SK-N-SH (cell line): ENCODE results near the gene P2RY10.

Experiments used
- ELF1 ChIP-seq: IDR thresholded peaks from 2 replicates; pipeline ENCODE4 v1.4.0; 2012
- EP300 ChIP-seq, 2 experiments: IDR thresholded peaks; 2 replicates each; pipeline versions ENCODE4 v1.4.0 to v1.6.1; 2012; ENCODE audit warnings: borderline replicate concordance in 1 of 2, low read depth in 1 of 2, low read length in 1 of 2
- EZH2phosphoT487 ChIP-seq: fragments of 200-600 bp; sonication (generic); IDR thresholded peaks from 2 replicates; pipeline ENCODE4 v1.6.1; 2017; ENCODE audit warnings: low read depth, mixed run types, mild to moderate bottlenecking, antibody characterized with exemption, moderate library complexity, borderline replicate concordance
- JUND ChIP-seq: IDR thresholded peaks from 2 replicates; pipeline ENCODE4 v1.4.0; 2012
- POLR2AphosphoS5 ChIP-seq: IDR thresholded peaks from 2 replicates; pipeline ENCODE4 v1.6.1; 2012; ENCODE audit warnings: low read depth, low read length
- RAD21 ChIP-seq: IDR thresholded peaks from 2 replicates; pipeline ENCODE4 v1.6.1; 2012; ENCODE audit warnings: mild to moderate bottlenecking, low read length
- RCOR1 ChIP-seq: fragments of 150-350 bp; IDR thresholded peaks from 2 replicates; pipeline ENCODE4 v1.6.1; 2017; ENCODE audit warnings: antibody characterized with exemption, low read length
- RFX5 ChIP-seq: IDR thresholded peaks from 2 replicates; pipeline ENCODE4 v1.6.1; 2012; ENCODE audit warnings: mild to moderate bottlenecking, improper control_type of control experiment, low read length
- SIN3A ChIP-seq: IDR thresholded peaks from 2 replicates; pipeline ENCODE4 v1.6.1; 2012; ENCODE audit warnings: low read depth, mild to moderate bottlenecking, low read length, moderate library complexity, borderline replicate concordance
- YY1 ChIP-seq: IDR thresholded peaks from 2 replicates; pipeline ENCODE4 v1.4.0; 2012; ENCODE audit warnings: low read depth, mild to moderate bottlenecking
- TF ChIP-seq, protein P1 (sequence below): fragments of 200-600 bp; sonication (generic); IDR thresholded peaks from 2 replicates; pipeline ENCODE4 v1.6.1; 2017; ENCODE audit warnings: antibody characterized with exemption, mild to moderate bottlenecking, moderate library complexity
- TF ChIP-seq, protein P2 (sequence below): IDR thresholded peaks from 2 replicates; pipeline ENCODE4 v1.4.0; 2012; ENCODE audit warnings: low read depth
- TF ChIP-seq, protein P3 (sequence below): fragments of 150-350 bp; IDR thresholded peaks from 2 replicates; pipeline ENCODE4 v1.6.1; 2017; ENCODE audit warnings: antibody characterized with exemption, low read length, low read depth, borderline replicate concordance
- TF ChIP-seq, protein P4 (sequence below): fragments of 150-350 bp; IDR thresholded peaks from 2 replicates; pipeline ENCODE4 v1.6.1; 2016; ENCODE audit warnings: mild to moderate bottlenecking, low read depth, low read length

DNA sequence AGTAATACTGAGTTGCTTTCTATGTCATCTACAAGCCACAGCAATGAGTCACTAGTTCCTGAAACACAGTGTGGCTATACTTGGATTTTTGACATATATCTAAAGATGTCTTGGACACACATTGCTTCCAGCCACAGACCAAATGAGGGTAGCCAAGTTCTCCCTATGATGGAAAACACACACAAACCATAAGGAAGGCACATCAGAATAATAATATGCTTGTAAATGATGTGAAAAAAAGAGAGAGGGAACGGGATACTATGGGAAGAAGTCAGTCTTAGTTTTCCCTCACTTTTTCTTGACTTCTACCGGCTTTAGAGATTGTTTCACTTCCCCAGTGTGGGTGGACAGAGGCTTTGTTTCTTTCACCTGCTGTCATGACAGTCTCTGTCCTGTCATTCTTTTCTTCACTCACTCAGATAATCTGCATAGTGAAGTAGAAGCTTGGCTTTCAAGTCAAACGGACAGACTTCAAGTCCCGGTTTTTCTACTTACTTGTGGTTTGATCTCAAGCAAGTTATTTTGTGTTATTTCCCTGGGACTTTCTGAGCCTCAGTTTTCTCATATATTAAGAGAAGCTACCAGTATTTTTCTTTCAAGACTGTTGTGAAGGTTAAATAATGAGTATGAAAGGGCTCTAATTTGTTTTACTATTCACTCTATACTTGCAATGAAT is 34.7 kb downstream of the P2RY10 start:
- TF ChIP-seq, protein P1, sequence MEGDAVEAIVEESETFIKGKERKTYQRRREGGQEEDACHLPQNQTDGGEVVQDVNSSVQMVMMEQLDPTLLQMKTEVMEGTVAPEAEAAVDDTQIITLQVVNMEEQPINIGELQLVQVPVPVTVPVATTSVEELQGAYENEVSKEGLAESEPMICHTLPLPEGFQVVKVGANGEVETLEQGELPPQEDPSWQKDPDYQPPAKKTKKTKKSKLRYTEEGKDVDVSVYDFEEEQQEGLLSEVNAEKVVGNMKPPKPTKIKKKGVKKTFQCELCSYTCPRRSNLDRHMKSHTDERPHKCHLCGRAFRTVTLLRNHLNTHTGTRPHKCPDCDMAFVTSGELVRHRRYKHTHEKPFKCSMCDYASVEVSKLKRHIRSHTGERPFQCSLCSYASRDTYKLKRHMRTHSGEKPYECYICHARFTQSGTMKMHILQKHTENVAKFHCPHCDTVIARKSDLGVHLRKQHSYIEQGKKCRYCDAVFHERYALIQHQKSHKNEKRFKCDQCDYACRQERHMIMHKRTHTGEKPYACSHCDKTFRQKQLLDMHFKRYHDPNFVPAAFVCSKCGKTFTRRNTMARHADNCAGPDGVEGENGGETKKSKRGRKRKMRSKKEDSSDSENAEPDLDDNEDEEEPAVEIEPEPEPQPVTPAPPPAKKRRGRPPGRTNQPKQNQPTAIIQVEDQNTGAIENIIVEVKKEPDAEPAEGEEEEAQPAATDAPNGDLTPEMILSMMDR: no peak
- TF ChIP-seq YY1 (no peak), SIN3A (no peak), EP300 (IDR thresholded peaks at IDR 0.05; ENCODE audit: borderline replicate concordance in 1 of 2, low read depth in 1 of 2, low read length in 1 of 2) (no peak), POLR2AphosphoS5 (no peak), RCOR1 (no peak), RFX5 (no peak), EZH2phosphoT487 (no peak), JUND (no peak), RAD21 (no peak), ELF1 (no peak)
- TF ChIP-seq, protein P2, sequence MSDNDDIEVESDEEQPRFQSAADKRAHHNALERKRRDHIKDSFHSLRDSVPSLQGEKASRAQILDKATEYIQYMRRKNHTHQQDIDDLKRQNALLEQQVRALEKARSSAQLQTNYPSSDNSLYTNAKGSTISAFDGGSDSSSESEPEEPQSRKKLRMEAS: no peak
- TF ChIP-seq, protein P3, sequence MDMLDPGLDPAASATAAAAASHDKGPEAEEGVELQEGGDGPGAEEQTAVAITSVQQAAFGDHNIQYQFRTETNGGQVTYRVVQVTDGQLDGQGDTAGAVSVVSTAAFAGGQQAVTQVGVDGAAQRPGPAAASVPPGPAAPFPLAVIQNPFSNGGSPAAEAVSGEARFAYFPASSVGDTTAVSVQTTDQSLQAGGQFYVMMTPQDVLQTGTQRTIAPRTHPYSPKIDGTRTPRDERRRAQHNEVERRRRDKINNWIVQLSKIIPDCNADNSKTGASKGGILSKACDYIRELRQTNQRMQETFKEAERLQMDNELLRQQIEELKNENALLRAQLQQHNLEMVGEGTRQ: no peak
- TF ChIP-seq, protein P4, sequence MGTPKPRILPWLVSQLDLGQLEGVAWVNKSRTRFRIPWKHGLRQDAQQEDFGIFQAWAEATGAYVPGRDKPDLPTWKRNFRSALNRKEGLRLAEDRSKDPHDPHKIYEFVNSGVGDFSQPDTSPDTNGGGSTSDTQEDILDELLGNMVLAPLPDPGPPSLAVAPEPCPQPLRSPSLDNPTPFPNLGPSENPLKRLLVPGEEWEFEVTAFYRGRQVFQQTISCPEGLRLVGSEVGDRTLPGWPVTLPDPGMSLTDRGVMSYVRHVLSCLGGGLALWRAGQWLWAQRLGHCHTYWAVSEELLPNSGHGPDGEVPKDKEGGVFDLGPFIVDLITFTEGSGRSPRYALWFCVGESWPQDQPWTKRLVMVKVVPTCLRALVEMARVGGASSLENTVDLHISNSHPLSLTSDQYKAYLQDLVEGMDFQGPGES: no peak
